Glomerular endothelial cell (primary cell): ENCODE data around the gene SLC4A7. TPM values are rescaled to one million over a fixed set of nuclear protein-coding genes. Genes with fewer than 3 reads are reported as not detected.

Experiments used
- DNase-seq: peaks from one replicate; pipeline ENCODE4 v3.0.0-alpha.2; 2011; ENCODE audit warnings: low read depth, low spot score; ENCODE audit errors: extremely low read depth
- total RNA-seq: library from RNA; depleted of rRNA; stranded (reverse); fragments of >200 nt; gene quantifications from 2 replicates; pipeline ENCODE4 v1.2.3, GENCODE V29; 2015

Gene SLC4A7
- total RNA-seq, 1 donor from 2014 or later, result 84.8 TPM

DNA sequence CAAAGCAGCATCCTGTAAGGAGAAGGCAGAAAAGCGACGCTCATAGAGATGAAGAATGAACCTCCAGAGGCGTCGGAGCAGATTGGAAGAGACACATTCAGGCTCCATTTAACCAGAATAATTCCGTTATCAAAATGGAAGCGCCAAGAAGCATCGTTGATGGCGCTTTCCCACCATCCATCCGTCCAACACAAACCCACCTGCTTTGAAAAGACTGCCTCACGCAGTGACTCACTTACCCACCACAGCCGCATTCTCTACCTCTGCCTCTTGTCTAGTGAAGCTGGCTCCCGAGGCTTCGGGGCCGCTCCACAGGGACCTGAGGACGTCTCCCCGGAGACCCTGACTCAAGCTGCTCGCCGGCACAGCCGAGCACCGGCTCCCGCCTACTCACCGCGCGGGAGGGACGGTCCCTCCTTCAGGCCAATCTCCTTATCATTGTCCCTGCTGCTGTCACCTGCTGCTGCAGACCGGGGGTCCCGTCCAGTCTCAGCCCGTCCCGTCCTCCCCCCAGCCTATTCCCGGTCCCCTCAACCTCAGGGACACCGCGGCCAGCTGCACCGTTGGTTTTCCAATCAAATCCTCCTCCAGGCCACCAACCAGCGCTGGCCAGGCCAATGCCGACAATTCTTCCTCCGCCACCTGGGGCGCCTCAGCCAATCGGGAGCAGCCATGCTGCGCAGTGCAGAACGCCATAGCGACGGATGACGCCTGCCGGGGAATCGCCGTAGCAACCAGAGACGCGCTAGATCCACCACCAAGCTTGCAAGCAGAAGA is 115.2 kb downstream of the SLC4A7 start, which contains the start of gene NEK10:
NEK10 (minus strand) TSS at position 553 of the 777 bp plus-strand sequence. CDS start 16,501 bp downstream, outside the sequence.
- peak; percentile 56 for DNase-seq

- no peak for DNase-seq
These were observed 118.1 kb downstream of the SLC4A7 start for GRCh38 chr3:27366062-27366591.

- DNase-seq, result peak; percentile 94
These were observed 123.8 kb downstream of the SLC4A7 start for GRCh38 chr3:27360113-27361078.

DNA sequence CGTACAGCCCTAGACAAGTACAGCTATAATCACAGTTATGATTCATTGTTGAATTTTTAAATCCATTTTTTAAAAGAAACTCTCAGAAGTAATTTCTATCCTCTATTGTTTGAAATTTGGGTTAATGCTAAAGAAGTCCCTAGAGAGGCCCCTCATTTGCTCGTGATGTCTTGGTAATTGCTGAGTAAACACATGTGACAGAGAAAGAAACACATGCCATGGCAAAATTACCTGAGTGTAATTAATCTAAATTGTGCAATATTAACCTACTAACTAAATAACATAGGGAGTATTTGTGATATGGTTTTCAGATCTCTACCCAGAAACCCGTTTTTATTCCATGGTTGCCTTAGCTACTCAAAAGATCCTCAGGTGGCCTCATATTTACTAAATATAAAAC is 125.8 kb downstream of the SLC4A7 start:
- DNase-seq, result no peak

- DNase-seq, result peak; percentile 50
These were observed 126.4 kb downstream of the SLC4A7 start for GRCh38 chr3:27357665-27358258.

DNA sequence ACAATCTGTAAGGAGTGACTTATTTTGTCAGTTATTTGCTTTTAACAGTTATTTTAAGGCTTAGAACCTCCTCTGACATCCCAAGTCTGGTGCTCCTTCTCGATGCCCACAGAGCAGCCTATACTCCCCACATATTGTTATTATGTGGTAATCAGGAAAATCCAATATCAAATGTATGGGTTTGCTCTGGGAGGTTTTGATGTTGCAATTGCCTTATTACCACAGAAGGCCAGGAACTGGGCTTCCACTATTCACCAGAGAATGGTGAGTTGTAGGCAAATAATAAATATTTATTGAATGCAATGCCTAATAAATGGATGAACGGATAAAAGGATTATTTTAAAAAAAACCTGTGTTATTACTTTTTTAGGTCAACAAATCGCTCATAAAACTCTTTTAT is 127.2 kb downstream of the SLC4A7 start:
- no peak for DNase-seq

DNA sequence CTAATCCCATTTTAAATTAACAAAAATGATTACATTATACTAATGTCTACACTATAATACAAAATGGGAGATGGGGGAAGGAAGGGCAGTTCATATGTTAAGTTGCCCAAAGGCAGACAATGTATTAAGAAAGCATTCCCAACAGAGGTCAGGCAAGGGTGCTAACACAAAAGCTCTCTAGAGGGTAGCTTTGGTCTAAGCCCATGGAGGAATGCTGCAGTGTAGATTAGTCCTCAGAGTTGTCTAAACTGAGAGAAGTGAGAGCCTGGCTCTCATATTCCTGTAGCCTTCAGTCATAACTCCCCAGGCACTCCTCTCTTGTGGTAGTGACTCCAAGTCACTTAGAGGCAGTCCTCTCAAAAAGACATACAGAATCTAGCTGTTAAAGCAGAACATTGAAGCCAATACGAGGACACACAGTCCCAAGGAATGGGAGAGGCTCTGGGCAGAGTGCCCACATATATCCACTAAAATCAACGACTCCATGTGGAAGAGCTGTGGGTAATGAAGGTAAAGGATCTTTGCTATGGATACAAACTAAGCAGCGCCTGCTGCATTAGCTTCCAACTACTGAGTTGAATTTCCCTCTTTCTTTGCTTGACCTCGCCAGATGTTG is 129.5 kb downstream of the SLC4A7 start:
- no peak for DNase-seq

DNA sequence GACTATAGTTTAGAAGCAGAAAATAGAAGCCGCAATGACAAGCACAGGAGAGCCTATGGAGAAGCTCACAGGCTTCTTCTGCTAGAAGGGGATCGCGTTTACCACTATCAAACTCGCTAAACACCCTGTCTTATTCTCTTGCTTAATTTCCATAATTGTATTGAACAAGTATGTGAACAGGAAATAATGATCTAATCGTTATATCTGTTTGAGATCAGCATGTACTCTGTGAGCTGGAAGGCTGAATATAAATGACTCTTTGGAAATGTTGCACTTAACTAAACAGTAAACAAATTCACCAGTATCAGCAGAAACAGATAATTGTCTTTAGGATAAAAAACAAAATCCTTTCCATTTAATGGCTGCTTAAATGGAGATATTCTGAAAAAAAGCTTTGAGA is 130.0 kb downstream of the SLC4A7 start:
- no peak for DNase-seq

DNA sequence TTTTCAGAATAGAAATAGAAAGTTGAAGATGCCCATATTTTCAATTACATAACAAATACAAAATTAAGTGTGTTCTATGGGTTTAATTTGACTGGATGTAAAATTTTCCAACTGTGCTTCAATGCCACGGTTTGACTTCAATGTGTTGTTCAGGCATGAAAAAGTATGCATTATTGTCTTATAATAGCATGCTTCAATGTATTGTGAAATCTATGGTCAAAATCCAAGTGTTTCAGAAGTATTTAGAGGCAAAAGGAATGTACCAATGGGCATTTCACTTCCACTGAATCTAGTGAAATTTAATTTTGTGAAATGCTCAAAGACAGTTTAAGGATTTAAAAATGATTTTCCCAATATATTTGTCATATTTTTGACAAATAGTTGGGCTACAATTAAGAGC is 131.0 kb downstream of the SLC4A7 start:
- DNase-seq, result no peak

DNA sequence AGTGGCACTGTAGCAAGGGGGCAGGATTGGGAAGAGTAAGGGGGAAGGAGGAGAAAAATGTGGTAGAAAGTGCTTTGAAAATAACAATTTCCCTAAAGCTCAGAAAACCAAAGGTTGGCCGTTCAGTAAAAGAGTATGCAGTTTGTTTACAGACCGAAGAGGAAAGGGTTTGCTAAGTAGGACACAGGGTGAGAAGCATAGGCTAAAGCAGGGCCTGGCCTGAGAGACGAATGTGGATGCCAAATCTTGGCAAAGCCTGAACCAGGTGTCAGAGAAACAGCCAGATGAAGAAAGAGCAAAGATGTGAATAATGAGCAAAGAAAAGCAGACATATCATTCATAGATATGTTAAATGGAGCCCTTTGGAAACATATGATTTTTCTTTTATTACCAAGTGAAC is 132.1 kb downstream of the SLC4A7 start:
- no peak for DNase-seq

- no peak for DNase-seq
These were observed 134.4 kb downstream of the SLC4A7 start for GRCh38 chr3:27349832-27350231.

- no peak for DNase-seq
These were observed 138.0 kb downstream of the SLC4A7 start for GRCh38 chr3:27345959-27346865.

DNA sequence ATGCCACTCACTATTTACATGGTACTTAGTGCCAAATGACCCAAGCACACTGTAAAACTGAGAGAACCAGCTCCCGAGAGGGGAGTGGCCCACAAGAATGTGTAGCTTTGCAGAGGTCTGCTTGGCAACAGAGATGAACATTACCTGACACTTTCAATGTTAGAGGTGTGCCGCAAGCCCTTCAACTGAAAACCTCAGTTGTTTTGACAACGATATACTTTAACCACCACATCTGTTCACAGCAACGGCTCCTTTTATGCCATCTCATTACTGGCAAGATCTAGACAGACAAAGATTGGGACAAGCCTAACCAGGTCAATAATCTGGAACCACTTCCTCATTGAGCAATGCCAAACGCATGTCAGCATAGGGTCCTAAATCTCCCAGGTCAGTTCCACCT is 138.7 kb downstream of the SLC4A7 start:
- no peak for DNase-seq

DNA sequence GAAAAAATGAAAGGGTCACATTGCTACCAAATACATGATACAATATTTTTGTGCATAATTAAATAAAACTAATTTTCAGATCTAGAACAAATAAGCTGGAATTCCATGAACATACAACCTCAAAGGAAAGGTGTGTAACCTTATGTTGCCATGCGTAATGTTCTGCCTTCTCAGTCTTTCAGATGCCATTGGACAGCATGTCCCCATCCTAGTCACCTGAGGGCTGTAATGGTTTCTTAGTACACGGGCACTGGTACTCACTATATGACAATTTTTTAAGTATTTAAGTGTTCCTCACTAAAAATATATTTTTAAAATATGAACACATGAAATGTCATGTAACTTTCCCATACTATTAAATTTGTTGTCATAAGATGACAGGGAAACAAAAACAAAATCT is 139.1 kb downstream of the SLC4A7 start:
- DNase-seq, result no peak

GRCh38 chr3:27344192-27344591 is 140.0 kb downstream of the SLC4A7 start:
- no peak for DNase-seq

GRCh38 chr3:27342267-27342666 is 141.9 kb downstream of the SLC4A7 start:
- DNase-seq, result no peak

DNA sequence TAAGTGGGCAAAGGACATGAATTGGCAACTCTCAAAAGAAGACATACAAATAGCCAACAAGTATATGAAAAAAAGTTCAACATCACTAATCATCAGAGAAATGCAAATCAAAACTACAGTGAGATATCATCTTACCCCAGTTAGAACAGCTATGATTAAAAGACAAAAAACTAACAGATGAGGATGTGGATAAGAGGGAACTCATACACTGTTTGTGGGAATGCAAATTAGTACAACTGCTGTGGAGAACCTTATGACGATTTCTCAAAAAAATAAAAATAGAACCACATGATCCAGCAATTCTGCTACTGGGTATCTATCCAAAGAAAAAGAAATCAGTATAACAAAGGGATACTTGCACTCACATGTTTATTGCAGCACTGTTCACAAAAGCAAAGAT is 143.7 kb downstream of the SLC4A7 start:
- no peak for DNase-seq

DNA sequence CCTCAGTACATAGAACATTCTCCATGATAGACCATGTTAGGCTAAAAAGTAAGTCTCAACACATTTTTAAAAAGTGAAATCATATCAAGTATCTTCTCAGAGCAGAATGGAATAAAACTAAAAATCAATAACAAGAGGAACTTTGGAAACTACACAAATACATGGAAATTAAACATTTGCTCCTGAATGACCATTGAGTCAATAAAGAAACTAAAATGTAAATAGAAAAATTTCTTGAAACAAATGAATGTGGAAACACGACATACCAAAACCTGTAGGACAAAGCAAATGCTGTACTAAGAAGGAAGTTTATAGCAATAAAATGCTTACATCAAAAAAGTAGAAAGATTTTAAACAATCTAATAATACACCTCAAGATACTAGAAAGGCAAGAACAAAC is 148.6 kb downstream of the SLC4A7 start:
- DNase-seq, result no peak

DNA sequence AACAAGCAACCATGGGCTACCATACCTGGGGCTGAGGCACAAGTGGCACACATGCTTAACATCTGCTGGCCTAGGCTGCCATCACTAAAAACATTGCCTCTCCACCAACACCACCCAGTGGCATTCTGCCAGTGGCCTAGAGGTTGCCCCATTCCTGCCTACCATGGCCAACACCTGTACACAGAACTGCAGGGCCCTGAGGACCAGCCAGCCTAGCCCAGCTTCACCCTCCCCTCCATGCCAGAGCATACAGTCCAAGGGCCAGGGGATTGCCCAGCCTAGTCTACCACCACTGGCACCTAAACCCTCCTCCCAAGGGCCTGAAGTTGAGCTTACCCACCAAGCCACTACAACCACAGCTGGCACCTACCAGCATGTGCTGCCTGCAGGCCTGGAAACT is 150.3 kb downstream of the SLC4A7 start:
- DNase-seq, result no peak
